Subcutaneous adipose tissue (tissue), 4 donors: ENCODE results near the gene SPOPL. TPM values are rescaled to one million over a fixed set of nuclear protein-coding genes. Genes with fewer than 3 reads are reported as not detected.

Experiments used
- total RNA-seq, 4 donors: library from RNA; depleted of rRNA; stranded (reverse); fragments of >200 nt; gene quantifications; one replicate each; pipeline ENCODE4 v1.1.0, GENCODE V29; 2016
- TF ChIP-seq, protein P1 (sequence below): fragments of 450-650 bp; IDR thresholded peaks from one replicate; pipeline ENCODE4 v1.5.1; 2016; ENCODE audit warnings: low read depth, mild to moderate bottlenecking, control low read depth, antibody characterized with exemption, moderate library complexity

Gene SPOPL
- total RNA-seq, 4 donors from 2014 or later = 23.9 to 35.5 (median 31.7) TPM

DNA sequence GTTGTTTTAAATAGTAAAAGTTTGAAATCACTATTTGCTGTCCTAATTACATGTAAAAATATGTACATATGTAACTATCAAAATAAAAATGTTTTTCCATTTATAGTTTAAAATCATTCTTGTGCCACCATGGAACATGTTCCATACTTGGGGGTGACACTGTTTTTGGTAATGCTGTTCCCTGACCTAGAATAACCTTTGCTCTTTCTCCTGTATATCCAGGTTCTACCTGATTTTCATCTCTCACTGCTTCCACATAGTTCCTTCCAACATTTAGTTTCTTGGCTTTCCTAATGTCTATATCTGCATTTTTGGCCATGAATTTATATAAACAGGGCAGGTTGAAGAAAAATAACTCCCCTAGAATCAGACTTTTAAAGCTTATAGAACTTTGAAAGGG, 2.5 kb downstream of the SPOPL start:
- TF ChIP-seq, protein P1, sequence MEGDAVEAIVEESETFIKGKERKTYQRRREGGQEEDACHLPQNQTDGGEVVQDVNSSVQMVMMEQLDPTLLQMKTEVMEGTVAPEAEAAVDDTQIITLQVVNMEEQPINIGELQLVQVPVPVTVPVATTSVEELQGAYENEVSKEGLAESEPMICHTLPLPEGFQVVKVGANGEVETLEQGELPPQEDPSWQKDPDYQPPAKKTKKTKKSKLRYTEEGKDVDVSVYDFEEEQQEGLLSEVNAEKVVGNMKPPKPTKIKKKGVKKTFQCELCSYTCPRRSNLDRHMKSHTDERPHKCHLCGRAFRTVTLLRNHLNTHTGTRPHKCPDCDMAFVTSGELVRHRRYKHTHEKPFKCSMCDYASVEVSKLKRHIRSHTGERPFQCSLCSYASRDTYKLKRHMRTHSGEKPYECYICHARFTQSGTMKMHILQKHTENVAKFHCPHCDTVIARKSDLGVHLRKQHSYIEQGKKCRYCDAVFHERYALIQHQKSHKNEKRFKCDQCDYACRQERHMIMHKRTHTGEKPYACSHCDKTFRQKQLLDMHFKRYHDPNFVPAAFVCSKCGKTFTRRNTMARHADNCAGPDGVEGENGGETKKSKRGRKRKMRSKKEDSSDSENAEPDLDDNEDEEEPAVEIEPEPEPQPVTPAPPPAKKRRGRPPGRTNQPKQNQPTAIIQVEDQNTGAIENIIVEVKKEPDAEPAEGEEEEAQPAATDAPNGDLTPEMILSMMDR = no peak

DNA sequence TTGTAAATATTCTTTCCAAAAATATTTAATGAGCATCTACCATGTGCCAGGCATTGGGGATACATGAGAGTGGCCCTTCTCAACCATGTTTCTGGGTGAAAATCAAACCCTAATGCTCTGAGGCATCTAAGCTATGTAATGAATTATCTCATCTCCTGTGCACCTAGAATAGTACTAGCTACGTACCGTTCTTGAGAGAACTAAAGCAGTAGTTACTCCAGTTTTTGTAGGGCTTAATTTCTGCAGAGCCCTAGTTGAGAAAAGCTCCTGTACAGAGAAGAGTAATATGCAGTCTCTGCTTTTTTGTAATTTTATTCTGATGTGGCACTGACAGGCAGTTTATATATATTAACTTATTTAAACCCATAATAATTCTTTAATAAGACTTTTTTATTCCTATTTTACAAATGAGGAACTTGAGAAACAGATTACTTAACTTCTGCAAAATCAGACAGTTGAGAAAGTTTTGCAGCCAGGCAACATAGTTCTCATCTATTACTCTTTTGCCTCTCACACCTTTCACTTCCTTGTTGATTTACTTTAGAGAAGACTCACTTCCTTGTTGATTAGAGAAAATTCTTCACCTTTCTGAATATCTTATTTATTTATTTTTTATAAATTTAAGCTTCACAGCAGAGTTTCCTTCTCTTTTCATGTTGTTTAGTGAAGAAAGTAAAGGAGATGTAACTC, 3.1 kb downstream of the SPOPL start:
- TF ChIP-seq, protein P1 = no peak

DNA sequence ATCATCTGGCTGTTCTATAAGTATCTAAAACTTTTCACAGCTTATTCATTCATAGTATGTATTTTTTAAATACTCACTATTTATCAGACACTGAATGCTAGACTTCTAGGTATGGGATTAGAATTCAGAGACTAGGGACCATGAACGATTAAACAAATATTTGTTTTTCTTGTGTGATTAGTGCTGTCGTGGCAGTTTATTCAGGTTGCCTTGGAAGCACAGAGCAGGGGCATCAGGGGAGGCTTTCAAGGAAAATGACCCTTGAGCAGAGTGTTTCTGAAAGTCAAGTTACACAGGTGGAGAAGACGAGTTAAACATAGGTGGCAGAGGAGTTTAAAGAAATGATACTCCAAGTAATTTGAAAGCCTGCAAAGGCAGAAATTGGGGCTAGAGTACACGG, 5.7 kb downstream of the SPOPL start:
- TF ChIP-seq, protein P1 = no peak

DNA sequence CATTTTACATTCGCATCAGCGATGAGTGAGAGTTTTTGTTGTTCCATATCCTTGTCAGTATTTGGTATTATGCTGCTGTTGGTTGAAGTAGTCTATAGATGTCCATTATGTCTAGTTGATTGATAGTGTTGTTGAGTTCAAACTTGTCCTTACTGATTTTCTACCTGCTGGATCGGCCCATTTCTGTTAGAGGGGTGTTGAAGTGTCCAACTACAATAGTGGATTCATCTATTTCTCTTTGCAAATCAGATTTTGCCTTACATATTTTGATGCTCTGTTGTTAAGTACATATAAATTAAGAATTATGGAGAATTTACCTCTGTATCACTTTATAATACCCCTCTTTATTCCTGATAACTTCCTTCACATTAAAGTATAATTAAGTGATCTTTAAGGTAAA, 8.7 kb downstream of the SPOPL start:
- TF ChIP-seq, protein P1 = no peak

DNA sequence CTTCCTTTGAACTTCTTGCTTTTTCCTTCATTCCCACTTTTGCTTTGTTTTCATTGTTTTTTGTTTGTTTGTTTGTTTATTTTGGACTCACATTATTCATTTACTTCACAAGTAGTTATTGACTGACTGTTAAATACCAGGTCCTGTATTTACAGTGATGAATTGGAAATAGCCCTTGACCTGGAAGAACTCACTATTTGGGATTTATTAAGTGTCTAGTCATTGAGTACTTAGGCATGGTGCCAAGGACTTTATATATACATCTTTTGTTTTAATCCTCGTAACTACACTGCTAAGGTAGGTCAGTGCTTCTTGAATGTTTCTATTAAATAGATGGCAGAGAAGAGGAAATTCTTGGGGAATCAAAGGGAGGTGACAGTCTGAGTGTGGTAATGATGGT, 11.1 kb downstream of the SPOPL start:
- TF ChIP-seq, protein P1 = no peak

DNA sequence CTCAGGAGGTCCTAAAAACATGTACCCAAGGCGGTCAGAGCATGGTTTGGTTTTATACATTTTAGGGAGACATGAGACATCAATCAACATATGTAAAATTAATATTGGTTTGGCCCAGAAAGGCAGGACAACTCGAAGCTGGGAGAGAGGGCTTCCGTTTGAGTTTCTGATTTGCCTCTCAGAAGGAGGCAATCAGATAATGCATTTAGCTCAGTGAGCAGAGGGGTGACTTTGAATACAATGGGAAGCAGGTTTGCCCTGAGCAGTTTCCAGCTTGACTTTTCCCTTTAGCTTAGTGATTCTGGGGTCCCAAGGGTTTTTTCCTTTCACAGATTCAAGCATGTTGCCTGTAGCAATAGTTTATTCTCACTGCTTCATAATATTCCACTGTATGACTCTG, 12.6 kb downstream of the SPOPL start:
- TF ChIP-seq, protein P1 = no peak

DNA sequence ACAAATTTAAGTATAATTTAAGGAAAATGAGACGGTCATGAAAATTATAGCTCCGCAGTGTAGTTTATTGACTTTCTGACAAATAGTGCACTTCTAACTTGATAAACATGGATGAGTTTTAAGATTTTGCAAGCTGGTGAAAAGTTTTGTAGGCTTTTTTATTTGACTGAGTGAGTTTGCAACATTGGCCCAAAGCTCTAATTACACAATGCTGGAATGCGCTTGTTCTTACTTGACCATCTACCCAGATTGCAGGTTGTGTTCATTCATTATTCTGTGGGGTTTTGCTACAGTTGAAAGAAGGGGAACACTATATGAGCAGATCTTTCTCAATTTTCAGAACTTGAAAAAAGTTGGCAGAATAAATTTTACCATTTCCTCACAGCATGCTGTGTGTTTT, 13.5 kb downstream of the SPOPL start:
- TF ChIP-seq, protein P1 = no peak
